Measurements from ENCODE around the gene TTC28.

The TTC28 gene

DNA sequence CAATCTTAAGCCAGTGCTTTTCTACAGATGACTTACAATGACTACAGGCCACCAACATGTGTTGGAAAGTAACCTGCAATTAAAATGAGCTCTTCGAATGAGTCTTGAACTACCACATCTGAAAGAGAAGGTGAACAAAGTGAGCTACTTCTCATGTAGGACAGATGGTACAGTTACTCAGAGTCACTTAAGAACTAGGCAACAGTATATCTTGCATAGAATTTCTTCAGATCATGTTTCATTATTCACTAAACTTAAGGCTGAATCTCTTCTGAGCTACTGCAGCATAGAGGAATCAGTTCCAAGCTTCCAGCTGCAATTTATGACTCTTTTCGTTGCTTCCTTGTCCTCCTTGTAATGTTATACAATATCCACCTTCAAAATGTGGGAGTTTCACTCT is 270.9 kb downstream of the TTC28 start:
- TF ChIP-seq, protein P1, sequence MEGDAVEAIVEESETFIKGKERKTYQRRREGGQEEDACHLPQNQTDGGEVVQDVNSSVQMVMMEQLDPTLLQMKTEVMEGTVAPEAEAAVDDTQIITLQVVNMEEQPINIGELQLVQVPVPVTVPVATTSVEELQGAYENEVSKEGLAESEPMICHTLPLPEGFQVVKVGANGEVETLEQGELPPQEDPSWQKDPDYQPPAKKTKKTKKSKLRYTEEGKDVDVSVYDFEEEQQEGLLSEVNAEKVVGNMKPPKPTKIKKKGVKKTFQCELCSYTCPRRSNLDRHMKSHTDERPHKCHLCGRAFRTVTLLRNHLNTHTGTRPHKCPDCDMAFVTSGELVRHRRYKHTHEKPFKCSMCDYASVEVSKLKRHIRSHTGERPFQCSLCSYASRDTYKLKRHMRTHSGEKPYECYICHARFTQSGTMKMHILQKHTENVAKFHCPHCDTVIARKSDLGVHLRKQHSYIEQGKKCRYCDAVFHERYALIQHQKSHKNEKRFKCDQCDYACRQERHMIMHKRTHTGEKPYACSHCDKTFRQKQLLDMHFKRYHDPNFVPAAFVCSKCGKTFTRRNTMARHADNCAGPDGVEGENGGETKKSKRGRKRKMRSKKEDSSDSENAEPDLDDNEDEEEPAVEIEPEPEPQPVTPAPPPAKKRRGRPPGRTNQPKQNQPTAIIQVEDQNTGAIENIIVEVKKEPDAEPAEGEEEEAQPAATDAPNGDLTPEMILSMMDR (IDR thresholded peaks at IDR 0.05) = no peak

DNA sequence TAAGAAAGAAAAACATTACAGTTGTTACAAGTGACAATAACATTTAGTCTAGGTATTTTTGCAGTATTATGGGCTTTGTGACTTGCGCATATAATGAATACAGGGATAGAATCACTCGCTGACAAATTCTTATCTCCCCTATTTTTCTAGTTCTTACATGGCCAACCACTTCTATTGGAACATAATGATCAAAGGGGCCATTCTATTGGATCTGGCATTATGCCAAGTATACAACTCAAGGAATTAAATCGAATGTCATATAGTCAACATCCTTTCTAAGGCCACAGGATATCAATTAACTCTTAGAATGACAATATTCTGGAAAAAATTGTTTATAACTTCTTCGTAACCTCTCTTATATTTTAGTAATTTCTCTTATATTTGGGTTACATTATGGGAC is 272.0 kb downstream of the TTC28 start:
- Histone ChIP-seq H3K27ac (no peak overlapping the region), H3K4me1 (ENCODE audit: control insufficient read depth in 1 of 2, insufficient read depth in 1 of 2, low read depth in 1 of 2, low read length in 1 of 2) (no peaks in the 10 kb centered on the region), H3K36me3 (no peaks in the 10 kb centered on the region), H3K4me3 (ENCODE audit: low read depth in 1 of 2, low read length in 1 of 2) (no peak overlapping the region), H3K27me3 (no peaks in the 10 kb centered on the region), H3K9me3 (no peaks in the 10 kb centered on the region)
- TF ChIP-seq, protein P1 (IDR thresholded peaks at IDR 0.05) = no peak

More for the DNA sequence above, 270.9 kb downstream of the TTC28 start:
- Histone ChIP-seq H3K27ac (no peak overlapping the region), H3K4me1 (ENCODE audit: control insufficient read depth in 1 of 2, insufficient read depth in 1 of 2, low read depth in 1 of 2, low read length in 1 of 2) (no peaks in the 10 kb centered on the region), H3K27me3 (no peaks in the 10 kb centered on the region), H3K36me3 (no peaks in the 10 kb centered on the region), H3K9me3 (no peaks in the 10 kb centered on the region), H3K4me3 (ENCODE audit: low read depth in 1 of 2, low read length in 1 of 2) (no peak overlapping the region)

DNA sequence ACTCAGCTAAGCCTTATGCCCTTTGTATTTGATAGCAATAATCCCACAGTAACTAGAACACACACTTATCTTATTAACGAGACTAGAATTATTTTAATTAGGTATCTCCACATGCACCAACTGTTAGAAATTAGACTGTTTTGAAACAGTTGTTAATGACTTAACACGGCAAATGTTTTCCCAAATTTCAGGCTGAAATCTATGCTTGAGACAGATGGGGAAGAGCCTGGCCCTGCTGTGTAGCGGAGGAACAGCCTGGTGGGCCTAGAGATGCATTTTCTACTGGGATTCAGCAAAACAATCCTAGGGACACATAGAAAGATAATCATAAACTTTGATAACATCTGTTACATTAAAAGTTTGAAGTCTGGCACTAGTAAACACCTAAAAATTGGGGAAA is 273.4 kb downstream of the TTC28 start:
- Histone ChIP-seq H3K27ac (no peak overlapping the region), H3K27me3 (no peaks in the 10 kb centered on the region)

DNA sequence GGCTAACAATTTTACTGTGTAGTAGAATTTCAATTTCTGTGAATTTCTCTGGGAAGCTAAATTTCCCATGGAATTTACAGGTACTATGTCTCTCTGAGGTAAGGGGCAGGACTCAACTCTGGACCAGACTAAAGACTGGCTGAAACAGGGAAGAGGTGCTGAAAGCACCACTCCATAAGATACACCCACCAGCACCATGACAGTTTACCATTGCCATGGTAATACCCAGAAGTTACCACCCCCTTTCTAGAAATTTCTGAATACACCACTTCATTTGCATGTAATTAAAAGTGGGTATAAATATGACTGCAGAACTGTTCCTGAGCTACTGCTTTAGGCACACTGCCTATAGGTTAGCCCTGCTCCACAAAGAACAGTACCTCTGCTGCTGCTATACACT is 274.1 kb downstream of the TTC28 start:
- H3K27me3 ChIP-seq = no peaks in the 10 kb centered on the region
- H3K27ac ChIP-seq = no peak overlapping the region
- no peaks in the 10 kb centered on the region for H3K9me3 ChIP-seq
- H3K4me3 ChIP-seq (ENCODE audit: low read depth in 1 of 2, low read length in 1 of 2) = no peak overlapping the region
- no peaks in the 10 kb centered on the region for H3K4me1 ChIP-seq (ENCODE audit: control insufficient read depth in 1 of 2, insufficient read depth in 1 of 2, low read depth in 1 of 2, low read length in 1 of 2)
- H3K36me3 ChIP-seq = no peaks in the 10 kb centered on the region
- TF ChIP-seq, protein P1 (IDR thresholded peaks at IDR 0.05) = no peak

More for the DNA sequence above, 273.4 kb downstream of the TTC28 start:
- H3K4me3 ChIP-seq (ENCODE audit: low read depth in 1 of 2, low read length in 1 of 2) = no peak overlapping the region
- no peaks in the 10 kb centered on the region for H3K36me3 ChIP-seq
- H3K4me1 ChIP-seq (ENCODE audit: control insufficient read depth in 1 of 2, insufficient read depth in 1 of 2, low read depth in 1 of 2, low read length in 1 of 2) = no peaks in the 10 kb centered on the region
- H3K9me3 ChIP-seq = no peaks in the 10 kb centered on the region
- TF ChIP-seq, protein P1 (IDR thresholded peaks at IDR 0.05) = no peak

DNA sequence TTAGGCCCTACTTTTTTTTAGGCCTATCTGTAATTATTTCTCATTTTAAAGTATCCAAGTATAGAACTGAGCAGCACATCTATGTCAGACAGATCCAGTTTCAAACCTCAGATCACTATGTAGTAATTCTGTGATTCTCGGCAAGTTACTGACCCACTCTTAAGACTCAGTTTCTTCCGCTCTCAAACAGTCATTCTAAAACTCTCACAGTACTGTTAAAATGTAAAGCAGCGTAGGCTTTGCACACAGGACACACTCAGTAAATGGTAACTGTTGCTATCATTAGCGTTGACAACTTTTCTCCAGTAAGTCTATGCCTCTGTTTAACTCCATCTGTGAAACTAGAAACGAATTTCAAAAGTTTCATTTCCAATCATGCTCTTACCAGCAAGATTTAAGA is 277.1 kb downstream of the TTC28 start:
- H3K4me3 ChIP-seq (ENCODE audit: low read depth in 1 of 2, low read length in 1 of 2) = no peak overlapping the region
- TF ChIP-seq, protein P1 (IDR thresholded peaks at IDR 0.05) = no peak
- H3K36me3 ChIP-seq = no peaks in the 10 kb centered on the region
- H3K9me3 ChIP-seq = no peaks in the 10 kb centered on the region
- no peaks in the 10 kb centered on the region for H3K27me3 ChIP-seq
- H3K27ac ChIP-seq = no peak overlapping the region
- no peaks in the 10 kb centered on the region for H3K4me1 ChIP-seq (ENCODE audit: control insufficient read depth in 1 of 2, insufficient read depth in 1 of 2, low read depth in 1 of 2, low read length in 1 of 2)

DNA sequence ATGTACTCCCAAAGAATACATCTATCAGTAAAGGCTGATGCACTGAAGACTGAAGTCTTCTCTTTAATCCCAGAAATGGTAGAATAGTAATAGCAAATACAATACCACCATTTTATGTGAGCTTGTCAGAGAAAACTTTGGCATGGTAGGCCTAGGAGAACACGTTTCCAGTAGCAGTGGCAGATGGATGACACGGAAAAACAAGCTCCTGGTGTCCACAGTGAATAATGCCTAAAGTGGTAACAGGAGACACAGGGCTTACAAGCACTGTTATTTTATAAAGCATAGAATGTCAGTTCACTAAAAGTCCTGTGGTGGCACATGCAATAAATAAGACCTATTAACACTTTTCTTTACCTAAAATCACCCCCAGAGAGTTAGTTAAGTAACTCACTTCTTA is 277.6 kb downstream of the TTC28 start:
- TF ChIP-seq, protein P1 (IDR thresholded peaks at IDR 0.05) = no peak
- Histone ChIP-seq H3K4me1 (ENCODE audit: control insufficient read depth in 1 of 2, insufficient read depth in 1 of 2, low read depth in 1 of 2, low read length in 1 of 2) (no peaks in the 10 kb centered on the region), H3K27me3 (no peaks in the 10 kb centered on the region), H3K36me3 (no peaks in the 10 kb centered on the region), H3K9me3 (no peaks in the 10 kb centered on the region), H3K27ac (no peak overlapping the region), H3K4me3 (ENCODE audit: low read depth in 1 of 2, low read length in 1 of 2) (no peak overlapping the region)

Measured in neutrophil (primary cell).